HG03460 (cell line): Measurements from ENCODE around the gene LMNB1.
"Not testable (repeated sequence)": the region's sequence is repeated elsewhere in the genome, so short reads cannot be mapped to it uniquely, and the experiment has no call there.

Experiments
- ATAC-seq: cut with Tn5 transposase; IDR thresholded peaks from one replicate; pipeline ENCODE4 v1.9.1; 2021; ENCODE audit not compliant: unreplicated experiment

Gene LMNB1

DNA sequence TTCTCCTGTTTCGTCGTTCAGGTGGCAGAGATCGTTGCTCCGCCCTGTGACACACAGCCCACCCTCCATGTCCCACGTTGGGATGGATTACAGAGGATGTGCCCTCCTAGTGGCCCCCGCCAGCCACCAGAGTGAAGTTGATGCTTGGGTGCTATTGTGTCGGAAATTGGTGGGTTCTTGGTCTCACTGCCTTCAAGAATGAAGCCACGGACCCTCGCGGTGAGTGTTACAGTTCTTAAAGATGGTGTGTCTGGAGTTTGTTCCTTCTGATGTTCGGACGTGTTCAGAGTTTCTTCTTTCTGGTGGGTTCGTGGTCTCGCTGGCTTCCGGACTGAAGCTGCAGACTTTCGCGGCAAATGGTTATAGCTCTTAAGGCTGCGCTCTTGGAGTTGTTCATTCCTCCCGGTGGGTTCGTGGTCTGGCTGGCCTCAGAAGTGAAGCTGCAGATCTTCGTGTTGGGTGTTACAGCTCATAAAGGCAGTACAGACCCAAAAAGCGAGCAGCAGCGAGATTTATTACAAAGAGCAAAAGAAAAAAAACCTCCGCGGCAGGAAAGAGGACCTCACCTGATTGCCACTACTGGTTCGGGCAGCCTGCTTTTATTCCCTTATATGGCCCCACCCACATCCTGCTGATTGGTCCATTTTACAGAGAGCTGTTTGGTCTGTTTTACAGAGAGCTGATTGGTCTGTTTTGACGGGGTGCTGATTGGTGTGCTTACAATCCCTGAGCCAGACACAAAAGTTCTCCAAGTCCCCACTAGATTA lies 76.8 kb downstream of the LMNB1 start:
- not testable (repeated sequence) for ATAC-seq

DNA sequence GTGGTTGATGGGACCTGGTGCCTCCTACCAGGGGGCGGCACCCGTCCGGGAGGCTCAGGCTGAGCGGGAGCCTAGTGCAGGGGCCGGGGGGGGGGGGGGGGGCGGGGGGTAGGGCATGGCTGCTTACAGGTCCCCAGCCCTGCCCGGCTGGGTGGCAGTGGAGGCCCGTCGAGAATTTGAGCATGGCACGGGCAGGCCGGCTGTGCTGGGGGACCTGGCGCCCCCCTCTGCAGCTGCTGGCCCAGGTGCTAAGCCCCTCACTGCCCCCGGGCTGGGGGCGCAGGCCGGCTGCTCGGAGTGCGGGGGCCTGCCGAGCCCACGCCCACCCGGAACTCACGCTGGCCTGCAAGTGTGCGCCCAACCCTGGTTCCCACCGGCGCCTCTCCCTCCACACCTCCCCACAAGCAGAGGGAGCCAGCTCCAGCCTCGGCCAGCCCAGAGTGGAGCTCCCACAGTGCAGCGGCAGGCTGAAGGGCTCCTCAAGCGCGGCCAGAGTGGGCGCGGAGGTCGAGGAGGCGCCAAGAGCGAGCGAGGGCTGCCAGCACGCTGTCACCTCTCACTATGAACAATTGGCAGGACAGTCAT lies 77.7 kb downstream of the LMNB1 start:
- no peak for ATAC-seq

DNA sequence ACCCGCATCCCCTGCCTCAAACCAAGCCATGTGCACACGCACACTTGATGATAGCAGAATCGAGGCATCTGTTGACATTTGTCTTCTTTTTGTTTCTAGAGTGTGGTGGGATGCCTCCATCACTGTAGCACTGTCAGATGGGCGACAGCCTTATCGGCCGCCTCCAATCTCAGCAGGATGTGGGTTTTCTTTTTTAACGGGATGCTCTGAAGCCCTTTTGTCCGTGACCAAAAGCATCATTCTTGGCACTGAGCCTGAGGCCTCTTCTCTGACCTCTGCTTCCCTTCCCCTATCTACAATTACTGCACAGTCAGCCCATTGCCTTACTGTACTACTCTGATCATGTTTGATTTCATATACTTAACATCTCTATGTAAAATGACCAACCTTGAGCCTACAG lies 78.3 kb downstream of the LMNB1 start:
- ATAC-seq, result no peak

GRCh38 chr5:126857472-126858410 lies 80.8 kb downstream of the LMNB1 start:
- ATAC-seq, result no peak

- ATAC-seq, result no peak
Measured at GRCh38 chr5:126858441-126858840, 81.5 kb downstream of the LMNB1 start.

- ATAC-seq, result no peak
Measured at GRCh38 chr5:126863402-126863801, 86.5 kb downstream of the LMNB1 start.

DNA sequence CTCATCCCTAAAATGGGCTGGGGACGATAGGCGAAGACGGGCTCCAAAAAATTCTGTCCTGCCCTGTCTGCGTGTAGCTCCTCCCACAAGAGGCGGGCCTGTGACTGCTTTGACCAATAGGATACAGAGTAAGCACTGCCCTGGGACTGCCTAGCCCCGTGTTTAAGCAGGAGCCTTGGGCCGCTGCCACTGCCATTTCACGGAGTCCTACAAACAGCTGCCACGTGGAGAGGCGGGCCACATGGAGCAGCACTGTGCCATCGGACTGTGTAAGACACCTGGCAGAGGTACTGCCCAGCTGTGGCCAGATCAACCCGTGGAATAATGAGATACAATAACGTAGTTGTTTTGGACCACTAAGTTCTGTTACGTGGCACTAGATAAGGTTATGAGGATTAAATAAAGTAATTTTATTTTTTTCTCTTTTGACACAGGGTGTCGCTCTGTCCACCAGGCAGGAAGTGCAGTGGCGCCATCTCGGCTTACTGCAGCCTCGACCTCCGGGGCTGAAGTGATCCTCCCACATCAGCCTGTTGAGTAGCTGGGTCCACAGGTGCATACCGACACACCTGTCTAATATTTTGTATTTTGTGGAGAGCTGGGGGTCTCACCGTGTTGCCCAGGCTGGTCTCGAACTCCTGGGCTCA lies 87.2 kb downstream of the LMNB1 start:
- no peak for ATAC-seq

DNA sequence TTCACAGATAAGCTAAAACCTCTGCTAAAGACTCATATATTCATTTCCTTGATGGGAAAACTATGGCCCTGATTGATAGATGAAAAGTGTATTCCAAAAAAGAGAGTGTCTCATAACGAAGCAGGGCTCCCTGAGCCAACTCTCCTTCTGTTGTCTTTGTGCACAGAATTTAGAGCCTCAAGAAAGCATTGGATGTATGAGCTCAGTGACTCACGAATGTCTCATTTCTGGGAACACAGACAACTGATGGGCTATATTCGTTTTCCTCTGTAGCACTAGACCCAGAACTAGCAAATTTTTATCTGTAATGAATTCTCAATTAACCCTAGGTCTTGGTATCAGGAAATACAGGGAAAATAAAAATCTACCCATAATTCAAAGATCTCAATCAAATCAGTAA lies 88.4 kb downstream of the LMNB1 start:
- ATAC-seq, result no peak

DNA sequence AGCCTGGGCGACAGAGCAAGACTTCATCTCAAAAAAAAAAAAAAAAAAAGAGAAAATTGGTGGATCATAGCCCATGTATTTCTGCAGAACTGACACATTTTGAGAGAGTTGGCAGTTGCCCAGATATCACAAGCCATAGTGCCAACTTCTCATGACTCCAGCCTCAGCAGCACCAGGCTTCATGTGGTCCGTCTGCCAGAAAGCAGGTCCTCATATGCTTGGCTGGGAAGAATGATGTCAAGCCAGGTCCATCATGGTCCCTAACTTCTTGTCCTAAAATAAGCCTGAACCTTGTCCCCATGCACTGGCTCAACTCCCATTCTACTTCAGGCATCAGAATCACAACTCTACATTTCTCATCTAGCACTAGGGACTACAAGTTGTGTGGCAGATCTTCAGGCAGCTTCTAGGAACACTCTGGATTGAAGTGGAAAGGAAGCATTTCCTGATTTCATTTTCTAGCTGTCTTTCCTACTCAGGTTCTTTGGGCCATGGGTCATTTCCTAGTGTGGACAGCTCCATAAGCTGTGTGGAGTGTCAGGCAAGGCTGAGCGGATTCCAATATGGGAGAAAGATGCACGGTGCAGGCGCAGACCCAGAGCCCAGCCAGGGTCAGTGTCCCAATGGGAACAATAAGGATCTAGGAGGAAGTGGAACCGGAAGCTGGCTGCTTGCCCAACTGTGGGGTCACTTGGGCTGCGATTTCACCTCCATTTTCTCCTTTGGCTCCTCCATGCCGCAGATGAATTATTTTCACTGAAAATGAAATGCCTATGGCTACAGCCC lies 90.1 kb downstream of the LMNB1 start:
- no peak for ATAC-seq

GRCh38 chr5:126868338-126869004 lies 91.5 kb downstream of the LMNB1 start:
- ATAC-seq, result no peak

- peak; percentile 66 for ATAC-seq
Measured at GRCh38 chr5:126869005-126869451, 92.1 kb downstream of the LMNB1 start.

- ATAC-seq, result no peak
Measured at GRCh38 chr5:126871441-126871840, 94.5 kb downstream of the LMNB1 start.

DNA sequence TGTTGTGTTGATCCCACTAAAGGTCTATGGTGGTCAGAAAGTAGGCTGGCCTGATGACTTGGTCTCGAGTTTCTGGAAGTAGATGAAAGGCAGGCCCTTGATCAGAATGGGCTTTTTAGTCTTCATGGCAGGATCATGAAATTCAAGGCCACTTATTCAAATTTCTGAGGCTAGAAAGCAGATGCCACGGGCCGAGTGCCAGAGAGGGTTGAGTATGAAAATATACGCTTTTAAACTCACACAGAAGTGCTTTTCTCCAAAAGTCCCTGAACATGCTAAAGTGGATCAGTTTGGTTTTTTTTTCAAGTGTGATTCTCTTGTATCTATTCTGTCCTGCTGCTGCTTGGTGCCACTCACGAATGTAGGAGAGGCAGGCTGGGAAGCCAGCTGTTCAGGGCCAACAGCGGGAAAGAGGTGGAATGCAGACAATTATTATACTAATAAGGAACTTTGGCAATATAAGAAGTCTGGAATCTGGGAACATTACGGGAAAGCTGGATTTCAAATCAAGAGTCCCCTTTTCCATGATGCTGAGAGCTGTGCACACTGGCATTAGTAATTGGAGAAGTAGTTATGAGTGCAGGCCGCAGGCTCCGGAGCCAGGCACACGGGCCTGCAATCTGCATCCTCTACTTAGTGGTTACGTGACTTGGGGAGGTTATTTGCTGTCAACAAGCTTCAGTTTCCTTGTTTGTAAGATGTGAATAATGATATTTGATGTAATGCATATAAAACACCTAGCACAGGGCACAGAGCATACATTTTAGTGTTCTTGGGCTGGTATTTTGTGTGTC lies 95.8 kb downstream of the LMNB1 start:
- no peak for ATAC-seq

DNA sequence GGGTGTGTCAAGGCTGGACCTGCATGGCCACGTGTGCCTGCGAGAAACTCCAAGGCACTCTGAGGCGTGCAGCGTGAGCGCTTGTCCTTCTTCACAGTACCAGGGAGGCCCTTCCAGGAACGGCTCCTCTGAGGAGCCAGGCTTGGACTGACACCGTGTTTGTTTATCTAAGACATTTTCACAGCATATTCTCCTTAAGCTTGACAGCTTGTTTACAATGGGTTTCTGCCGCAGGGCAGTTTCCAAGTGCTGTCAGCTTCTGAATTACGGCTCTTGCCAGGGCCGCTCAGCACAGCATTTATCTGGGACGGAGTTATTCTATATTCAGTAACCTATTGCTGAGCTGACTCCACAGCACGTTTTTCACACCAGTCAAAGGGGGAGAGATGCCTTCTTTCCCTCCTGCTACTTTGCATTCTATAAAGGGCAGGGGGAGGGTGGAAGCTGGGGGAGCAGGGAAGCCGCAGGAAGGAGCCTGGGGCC lies 98.4 kb downstream of the LMNB1 start:
- no peak for ATAC-seq

DNA sequence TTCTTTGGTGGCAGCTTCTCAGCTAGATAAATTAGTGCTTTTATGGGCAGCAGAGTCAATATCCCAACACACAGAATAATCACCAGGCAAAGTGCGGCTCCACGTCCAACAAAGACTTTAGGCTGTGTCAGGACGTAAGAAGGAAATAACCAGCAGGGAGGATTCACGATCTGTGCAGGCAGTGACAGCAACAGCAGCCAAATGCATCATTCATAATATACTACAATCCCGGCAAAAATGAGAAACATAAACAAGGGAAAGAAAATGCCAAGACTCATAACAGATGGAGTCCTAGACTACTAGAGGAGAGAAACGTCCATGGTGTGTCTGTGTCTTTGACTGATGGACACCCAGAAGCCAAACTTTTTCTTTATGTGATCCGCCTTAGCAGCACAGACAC lies 100.7 kb downstream of the LMNB1 start:
- no peak for ATAC-seq

GRCh38 chr5:126878085-126878484 lies 101.1 kb downstream of the LMNB1 start:
- no peak for ATAC-seq

GRCh38 chr5:126878634-126879033 lies 101.7 kb downstream of the LMNB1 start:
- no peak for ATAC-seq

GRCh38 chr5:126881821-126882600 lies 105.1 kb downstream of the LMNB1 start:
- ATAC-seq, result no peak
